ENCODE measurements around the gene PRDX1.
"Not testable (repeated sequence)": the region's sequence is repeated elsewhere in the genome, so short reads cannot be mapped to it uniquely, and the experiment has no call there.

The PRDX1 gene

DNA sequence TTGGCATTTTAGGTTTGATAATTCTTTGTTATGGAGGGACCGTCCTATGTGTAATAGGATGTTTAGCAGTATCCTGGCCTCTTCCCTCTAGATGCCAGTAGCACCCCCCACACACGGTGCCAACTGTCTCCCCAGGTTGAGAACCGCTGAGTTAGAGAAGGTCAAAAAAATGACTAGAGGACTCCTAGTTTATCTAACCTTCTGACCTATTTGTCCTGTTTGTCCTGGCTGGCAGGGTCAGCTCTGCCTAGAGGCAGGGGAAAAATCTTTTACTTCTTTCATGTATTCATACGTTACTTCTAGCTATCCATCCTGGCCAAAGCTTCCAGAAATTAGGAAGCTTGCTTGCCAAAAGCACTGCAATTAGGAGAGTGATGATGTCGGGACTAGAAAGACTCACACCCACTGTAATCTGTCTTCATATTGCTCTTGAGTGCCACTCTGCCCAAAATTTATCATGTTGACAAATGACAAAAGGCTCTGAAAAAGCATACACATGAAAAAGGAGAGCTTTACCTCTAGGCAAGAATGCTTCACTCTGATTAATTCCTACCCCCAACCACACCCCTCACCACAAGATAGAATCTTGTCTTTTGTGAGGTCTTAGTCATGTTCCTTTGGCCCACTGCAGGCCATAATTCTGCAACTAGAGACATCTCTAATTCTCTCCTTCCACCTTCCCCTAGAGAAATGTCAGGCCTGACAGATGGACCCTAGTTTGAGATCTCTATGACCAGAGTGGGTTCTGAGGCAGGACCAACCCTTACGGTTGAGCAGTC, 14.5 kb upstream of the PRDX1 start:
- DNase-seq: no peak

DNA sequence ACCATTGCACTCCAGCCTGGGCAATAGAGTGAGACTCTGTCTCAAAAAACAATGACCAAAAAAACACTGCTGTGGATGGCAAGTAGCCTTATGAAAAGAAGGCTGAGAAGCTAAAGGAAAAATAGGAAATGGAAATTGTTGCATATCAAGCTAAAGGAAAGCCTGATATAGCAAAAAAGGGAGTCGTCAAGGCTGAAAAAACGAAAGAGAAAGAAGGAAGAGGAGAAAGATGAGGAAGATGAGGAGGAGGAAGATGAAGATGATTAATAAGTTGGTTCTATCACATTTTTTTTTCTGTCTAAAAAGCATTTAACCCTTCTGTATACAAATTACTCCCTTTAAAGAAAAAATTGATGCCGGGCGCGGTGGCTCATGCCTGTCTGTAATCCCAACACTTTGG, 10.2 kb upstream of the PRDX1 start:
- no peak for DNase-seq

DNA sequence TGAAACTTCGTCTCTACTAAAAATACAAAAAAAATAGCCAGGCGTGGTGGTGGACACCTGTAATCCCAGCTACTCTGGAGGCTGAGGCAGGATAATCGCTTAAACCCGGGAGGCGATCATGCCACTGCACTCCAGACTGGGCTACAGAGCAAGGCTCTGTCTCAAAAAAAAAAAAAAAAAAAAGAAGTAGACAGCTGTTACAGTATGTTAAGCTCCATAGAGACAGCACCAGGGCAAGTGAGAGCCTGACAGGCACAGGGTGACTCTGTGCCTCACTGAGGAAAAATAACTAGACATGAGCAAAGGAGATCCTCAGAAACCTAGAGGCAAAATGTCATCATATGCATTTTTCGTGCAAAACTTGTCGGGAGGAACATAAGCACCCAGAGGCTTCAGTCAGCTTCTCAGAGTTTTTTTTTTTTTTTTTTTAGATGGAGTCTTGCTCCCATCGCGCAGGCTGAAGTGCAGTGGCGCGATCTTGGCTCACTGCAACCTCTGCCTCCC, 9.0 kb upstream of the PRDX1 start:
- DNase-seq: no peak

DNA sequence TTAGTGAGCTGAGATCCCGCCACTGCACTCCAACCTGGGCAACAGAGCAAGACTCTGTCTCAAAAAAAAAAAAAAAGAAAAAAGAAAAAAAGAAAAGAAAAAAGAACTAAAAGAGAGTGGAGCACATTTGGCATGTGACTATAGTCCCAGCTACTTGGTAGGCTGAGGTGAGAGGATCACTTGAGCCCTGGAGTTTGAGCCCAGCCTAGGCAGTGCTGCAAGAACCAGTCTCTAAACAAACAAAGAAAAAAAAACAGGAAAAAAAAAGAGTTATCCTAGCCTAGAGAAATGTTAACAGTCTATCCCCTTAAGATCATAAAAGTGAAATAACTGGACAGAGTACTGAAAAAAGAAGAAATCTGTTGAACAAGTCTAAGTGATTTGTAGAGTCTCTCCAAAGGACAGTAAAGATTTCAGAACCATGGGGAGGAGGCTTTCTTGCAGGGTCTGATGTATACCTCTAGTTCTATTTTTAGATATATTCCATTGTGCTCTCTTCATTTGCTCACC, 4.5 kb upstream of the PRDX1 start:
- DNase-seq: no peak

DNA sequence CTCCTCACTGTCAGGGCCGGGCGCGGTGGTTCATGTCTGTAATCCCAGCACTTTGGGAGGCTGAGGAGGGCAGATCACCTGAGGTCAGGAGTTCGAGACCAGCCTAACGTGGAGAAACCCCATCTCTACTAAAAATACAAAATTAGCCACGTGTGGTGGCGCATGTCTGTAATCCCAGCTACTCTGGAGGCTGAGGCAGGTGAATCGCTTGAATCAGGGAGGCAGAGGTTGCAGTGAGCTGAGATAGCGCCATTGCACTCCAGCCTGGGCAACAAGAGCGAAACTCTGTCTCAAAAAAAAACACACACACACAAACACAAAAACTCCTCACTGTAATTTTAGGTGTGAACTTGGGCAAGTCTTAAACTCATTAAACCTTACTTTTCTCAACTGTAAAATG, 2.3 kb upstream of the PRDX1 start:
- DNase-seq: not testable (repeated sequence)

DNA sequence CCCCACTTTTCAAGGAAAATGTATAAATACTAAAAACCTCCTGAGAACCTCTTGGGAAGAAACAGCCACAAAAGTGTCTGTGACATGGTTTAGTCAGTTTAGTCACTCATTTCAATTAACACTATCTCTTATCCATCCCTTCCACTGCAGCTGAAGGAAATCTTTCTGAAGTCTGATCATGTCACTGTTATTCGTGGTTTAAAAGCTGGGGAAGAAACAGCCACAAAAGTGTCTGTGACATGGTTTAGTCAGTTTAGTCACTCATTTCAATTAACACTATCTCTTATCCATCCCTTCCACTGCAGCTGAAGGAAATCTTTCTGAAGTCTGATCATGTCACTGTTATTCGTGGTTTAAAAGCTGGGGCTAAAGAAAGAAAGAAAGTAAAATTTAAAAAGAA, 1.8 kb upstream of the PRDX1 start:
- DNase-seq: not testable (repeated sequence)

DNA sequence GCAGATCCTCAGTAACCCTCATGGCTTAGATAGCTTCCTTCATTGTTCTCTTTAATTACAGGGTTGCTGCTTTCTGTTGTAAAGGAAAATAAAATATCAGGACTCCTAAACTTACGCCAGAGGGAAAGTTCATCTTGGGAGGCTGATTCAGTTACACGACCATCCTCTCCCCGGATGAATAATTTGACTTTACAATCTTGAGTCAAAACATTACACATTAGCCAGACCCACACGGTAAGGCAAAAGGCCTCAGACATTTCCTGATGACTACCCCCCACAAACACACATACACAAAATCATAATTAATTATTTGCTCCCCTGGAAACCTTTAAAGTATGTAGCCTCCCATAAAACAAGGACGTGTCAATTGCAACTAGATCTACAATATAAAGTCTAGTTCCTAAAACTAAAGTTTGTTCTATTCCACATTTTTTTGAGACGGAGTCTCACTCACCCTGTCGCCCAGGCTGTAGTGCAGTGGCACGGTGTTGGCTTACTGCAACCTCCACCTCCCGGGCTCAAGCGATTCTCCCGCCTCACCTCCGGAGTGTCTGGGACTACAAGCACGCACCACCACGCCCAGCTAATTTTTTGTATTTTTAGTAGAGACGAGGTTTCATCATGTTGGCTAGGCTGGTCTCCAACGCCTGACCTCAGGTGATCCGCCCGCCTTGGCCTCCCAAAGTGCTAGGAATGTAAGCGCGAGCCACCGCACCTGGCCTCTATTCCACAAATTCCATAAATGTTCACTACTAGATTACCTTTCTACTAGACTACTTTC, 830 bp upstream of the PRDX1 start:
- DNase-seq: no peak

DNA sequence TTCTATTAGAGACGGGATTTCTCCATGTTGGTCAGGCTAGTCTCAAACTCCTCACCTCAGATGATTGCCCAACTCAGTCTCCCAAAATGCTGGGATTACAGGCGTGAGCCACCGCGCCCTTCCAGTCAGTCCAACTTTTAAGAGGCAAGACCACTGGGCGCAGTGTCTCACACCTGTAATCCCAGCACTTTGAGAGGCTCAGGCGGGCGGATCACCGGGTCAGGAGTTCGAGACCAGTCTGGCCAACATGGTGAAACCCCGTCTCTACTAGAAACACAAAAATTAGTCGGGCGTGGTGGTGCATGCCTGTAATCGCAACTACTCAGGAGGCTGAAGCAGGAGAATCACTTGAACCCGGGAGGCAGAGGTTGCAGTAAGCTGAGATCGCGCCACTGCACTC, 1.9 kb downstream of the PRDX1 start:
- not testable (repeated sequence) for DNase-seq

DNA sequence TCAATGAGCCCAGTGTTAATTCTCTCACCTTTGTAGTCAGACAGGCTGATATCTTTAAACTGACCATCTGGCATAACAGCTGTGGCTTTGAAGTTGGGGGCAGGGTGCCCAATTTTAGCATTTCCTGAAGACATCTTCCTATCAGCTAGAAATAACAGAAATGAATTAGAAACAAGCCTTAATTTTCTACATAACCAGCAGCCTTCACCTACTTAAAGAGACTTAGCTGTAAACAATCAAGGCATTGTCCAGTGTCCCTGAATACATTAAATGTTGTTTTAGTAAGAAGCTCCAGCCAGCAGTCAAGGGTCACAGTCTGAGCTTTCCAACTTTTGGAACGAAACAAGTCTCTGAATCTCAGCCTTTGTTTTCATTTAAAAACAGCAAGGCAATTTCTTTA, 2.8 kb downstream of the PRDX1 start:
- DNase-seq: no peak

DNA sequence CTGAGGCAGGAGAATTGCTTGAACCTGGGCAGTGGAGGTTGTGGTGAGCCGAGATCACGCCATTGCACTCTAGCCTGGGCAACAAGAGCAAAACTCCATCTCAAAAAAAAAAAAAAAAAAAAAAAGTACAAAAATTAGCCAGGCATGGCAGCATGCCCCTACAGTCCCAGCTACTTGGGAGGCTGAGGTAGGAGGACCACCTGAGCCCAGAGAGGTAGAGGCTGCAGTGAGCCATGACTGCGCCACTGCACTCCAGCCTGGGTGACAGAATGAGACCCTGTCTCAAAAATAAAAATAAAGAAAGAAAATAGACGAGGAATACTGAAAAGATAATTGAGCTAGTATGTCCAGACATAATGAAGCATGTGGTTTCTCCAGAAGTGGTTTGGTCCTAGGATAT, 3.3 kb downstream of the PRDX1 start:
- not testable (repeated sequence) for DNase-seq

DNA sequence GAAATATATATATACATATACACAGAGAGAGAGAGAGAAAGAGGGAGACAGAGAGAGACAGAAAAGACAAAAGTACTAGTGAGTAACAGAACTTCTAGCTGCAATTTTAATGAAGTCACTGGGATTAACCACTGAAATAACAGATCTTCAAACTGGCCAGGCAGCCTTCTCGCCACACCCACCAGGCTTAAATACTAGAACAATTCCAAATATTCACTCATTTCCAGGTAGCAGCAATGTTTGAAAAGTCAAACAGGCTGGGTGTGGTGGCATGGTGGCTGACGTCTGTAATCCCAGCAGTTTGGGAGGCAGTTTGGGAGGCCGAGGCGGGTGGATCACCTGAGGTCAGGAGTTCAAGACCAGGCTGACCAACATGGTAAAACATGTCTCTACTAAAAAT, 5.2 kb downstream of the PRDX1 start:
- no peak for DNase-seq

DNA sequence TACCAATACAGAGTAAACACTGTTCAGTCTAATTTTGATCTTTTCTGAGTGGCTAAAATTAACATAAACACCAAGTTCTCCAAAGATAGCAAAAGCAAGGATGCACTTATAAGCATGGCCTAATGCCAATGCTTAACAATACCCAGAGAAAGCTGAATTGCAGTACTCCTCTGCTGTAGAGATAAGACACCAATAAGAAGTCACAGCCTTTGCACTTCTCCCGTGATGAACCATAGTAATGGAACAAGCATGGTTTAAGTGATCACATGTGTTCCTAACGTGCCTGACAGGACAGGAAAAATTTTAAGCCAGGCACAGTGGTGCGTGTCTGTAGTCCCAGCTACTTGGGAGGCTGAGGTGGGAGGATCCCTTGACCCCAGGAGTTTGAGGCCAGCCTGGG, 5.6 kb downstream of the PRDX1 start:
- DNase-seq: no peak

DNA sequence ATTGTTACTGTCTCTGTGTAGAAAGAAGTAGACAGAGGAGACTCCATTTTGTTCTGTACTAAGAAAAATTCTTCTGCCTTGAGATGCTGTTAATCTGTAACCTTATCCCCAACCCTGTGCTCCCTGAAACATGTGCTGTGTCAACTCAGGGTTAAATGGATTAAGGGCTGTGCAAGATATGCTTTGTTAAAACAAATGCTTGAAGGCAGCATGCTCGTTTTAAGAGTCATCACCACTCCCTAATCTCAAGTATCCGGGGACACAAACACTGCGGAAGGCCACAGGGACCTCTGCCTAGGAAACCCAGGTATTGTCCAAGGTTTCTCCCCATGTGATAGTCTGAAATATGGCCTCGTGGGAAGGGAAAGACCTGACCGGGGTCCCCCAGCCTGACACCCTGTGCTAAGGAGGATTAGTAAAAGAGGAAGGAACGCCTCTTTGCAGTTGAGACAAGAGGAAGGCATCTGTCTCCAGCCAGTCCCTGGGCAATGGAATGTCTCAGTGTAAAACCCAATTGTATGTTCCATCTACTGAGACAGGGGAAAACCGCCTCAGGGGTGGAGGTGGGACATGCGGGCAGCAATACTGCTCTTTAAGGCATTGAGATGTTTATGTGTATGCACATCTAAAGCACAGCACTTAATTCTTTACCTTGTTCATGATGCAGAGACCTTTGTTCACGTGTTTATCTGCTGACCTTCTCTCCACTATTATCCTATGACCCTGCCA, 8.0 kb downstream of the PRDX1 start:
- DNase-seq: not testable (repeated sequence)

DNA sequence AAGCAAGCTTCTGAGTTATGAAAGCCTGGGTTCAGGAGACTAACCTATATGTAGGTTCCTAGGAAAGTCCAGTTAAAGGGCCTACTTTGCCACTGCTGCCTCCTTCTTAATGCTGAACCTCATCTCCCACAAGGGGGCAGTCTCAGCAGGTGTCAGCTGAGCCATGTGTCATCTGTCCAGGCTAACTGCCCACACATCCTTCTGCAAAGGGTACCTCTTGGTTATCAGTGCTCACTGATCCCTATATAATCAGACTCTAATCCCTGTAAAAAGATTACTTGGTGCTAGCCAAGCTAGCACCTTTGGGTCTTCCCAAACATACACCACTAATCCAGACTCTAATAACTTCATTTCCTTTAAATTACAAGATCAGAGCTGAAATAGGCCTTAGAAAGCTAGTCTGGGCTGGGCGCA, 9.0 kb downstream of the PRDX1 start:
- DNase-seq: peak; percentile 69

DNA sequence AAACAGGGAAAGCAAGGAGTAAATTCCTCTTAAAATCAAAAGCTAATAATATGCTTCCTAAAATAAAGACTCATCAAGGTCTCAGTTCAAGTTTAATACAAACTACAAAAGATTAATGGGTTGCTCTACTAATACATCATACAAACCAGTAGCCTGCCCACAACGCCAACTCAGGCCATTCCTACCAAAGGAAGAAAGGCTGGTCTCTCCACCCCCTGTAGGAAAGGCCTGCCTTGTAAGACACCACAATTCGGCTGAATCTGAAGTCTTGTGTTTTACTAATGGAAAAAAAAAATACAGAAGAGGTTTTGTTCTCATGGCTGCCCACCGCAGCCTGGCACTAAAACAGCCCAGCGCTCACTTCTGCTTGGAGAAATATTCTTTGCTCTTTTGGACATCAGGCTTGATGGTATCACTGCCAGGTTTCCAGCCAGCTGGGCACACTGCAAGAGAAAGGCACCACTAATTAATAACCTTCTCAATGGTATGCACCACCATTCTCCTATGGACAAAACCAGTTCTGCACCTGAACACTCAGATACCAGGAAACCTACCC, 10.6 kb downstream of the PRDX1 start:
- DNase-seq: no peak

DNA sequence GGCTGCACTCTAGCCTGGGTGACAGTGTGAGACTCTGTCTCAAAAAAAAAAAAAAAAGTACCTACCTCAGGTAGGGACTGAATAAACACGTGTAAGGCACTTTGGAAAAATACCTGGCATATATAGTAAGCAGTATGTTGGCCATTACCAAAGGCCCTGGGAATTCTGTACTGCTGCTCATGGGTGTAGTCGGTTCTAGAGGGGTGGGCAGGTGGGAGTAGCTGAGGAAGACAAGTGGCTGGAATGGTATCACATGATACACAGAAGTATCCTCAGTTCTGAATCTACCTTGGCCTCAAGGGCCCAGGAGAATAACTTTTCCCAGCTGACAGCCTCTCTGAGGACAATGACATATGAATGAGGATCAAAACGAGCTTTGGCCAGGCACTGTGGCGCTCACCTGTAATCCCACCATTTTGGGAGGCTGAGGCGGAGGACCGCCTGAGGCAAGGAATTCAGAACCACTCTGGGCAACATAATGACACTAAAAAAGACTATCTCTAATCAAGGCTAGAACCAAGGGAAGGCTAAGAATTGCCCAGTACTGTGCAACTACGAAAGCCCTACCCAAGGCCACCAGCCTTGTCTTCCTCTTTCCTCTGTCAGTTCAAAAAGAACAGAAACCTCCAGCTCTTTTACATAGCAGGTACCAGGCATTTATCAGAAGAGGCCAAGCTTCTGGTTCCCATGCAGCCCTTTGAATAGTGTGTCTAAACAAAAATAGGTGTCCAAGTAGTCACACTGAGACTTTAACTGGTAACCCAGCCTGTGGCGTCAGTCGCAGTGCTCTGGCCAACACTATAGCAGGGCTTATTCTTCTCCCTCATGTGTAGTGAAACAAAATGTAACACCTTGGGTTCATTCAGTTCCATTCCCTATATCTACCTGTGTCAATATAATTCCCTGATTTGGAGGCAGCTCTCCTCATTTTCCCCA, 11.4 kb downstream of the PRDX1 start:
- no peak for DNase-seq

DNA sequence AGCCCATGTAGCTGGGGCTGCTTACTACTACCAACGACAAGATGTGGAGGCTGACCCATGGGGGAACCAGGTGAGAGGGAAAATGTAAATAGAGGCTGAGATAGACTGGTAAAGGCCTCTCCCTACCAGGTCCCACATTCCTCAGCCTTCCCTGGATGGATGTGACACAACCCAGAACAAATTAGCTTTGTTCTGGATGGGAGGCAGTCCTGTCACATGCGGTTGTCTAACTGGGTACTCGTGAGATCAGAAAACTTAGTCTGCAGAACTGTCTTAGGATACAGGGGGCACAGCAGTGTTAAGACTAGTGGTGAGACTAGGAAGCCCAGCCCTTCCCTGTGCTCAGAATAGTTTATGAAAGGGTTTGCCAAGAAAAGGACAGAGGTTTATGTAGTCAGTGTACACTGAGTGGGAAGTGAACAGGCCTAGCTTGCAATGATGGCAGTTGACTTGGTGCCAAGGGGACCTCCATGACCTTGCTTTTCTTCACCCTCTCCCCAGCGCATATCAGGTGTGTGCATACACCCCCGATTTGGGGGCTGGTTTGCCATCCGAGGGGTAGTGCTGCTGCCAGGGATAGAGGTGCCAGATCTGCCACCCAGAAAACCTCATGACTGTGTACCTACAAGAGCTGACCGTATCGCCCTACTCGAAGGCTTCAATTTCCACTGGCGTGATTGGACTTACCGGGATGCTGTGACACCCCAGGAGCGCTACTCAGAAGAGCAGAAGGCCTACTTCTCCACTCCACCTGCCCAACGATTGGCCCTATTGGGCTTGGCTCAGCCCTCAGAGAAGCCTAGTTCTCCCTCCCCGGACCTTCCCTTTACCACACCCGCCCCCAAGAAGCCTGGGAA, 13.2 kb downstream of the PRDX1 start:
- no peak for DNase-seq

DNA sequence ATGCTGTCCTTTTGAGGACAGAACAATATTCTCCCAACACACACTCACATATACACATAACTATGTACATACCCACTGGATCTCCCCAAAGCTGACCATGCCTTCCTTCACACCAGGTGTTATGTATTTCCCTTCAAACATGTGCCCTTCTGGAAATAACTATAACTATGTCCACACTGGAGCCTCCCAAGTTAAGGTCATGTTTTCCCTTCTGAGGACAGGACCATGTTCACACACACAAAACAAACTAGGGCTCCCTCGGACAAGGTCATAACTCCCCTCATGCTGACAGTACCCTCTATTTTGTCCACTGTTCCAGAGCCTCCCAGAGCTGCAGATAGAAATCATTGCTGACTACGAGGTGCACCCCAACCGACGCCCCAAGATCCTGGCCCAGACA, 13.8 kb downstream of the PRDX1 start:
- no peak for DNase-seq

DNA sequence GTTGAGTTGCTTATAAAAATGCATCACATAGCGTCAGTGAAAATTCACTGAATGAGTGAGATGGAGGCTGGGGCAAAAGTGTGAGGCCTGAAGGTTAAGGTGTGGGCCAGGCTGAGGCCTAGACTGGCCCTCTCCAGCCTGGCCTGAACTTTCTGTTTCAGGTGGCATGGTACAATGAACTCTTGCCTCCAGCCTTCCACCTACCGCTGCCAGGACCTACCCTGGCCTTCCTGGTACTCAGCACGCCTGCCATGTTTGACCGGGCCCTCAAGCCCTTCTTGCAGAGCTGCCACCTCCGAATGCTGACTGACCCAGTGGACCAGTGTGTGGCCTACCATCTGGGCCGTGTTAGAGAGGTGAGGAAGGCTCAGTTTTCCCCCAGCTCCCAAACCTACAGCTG, 14.5 kb downstream of the PRDX1 start:
- DNase-seq: no peak

DNA sequence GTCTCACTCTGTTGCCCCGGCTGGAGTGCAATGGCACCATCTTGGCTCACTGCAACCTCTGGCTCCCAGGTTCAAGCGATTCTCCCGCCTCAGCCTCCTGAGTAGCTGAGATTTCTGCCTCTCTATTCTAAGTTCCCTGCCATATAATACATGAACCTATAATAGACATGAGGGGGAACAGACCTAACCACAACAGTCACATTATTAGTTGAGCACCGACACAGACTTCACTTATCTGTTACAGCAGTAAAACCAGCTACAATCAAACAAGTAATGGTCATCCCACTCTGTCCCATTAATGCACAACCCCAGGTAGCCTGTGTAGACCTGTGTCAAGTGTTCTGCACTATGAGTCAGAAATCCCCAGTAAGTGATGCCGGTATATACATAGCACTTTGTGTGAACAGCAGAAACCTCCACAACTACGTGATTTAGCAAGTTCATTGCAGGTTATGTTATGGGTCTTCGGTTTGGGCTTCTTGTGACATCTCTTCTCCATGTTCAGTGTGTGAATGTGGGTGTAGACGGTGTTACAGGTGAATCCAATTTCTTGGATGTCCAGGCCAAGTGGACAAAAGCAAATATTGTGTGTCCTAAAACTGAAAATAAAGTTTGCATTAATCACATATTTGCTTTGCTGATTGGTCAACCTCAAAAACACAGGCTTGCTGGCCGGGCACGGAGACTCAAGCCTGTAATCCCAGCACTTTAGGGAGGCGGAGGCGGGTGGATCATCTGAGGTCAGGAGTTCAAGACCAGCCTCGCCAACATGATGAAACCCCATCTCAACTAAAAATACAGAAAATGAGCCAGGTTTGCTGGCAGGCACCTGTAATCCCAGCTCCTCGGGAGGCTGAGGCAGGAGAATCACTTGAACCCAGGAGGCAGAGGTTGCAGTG, 18.0 kb downstream of the PRDX1 start:
- DNase-seq: no peak

Measured in CD4-positive, alpha-beta T cell treated with Interleukin-10 for 1 hour (primary cell).